Measurements from ENCODE around the gene CAPNS2.

- no peak for TF ChIP-seq CTCF (conservative IDR thresholded peaks at IDR 0.05)
- TF ChIP-seq EZH2 (IDR thresholded peaks at IDR 0.05; ENCODE audit: low read depth): no peak
Measured at GRCh38 chr16:55567382-55567781, 898 bp downstream of the CAPNS2 start.

Data from PC-9 (cell line).